Measurements from ENCODE around the gene FOXP1.

Gene FOXP1

GRCh38 chr3:71086777-71087142, 496.8 kb downstream of the FOXP1 start:
- no peak for DNase-seq (ENCODE audit: low read depth in 2 of 2)
- no peak overlapping the region for H3K4me3 ChIP-seq (replicated peaks in 1 of 2; ENCODE audit: low read depth in 2 of 2, low read length in 2 of 2)
- no peak for TF ChIP-seq CTCF (IDR thresholded peaks at IDR 0.05; ENCODE audit: low read depth, low read length)

GRCh38 chr3:71083726-71084131, 499.8 kb downstream of the FOXP1 start:
- no peak for TF ChIP-seq CTCF (IDR thresholded peaks at IDR 0.05; ENCODE audit: low read depth, low read length)
- DNase-seq (ENCODE audit: low read depth in 2 of 2), result no peak
- no peak overlapping the region for H3K4me3 ChIP-seq (replicated peaks in 1 of 2; ENCODE audit: low read depth in 2 of 2, low read length in 2 of 2)

- DNase-seq (ENCODE audit: low read depth in 2 of 2), result no peak
- no peak for TF ChIP-seq CTCF (IDR thresholded peaks at IDR 0.05; ENCODE audit: low read depth, low read length)
- no peak overlapping the region for H3K4me3 ChIP-seq (replicated peaks in 1 of 2; ENCODE audit: low read depth in 2 of 2, low read length in 2 of 2)
These were observed 500.7 kb downstream of the FOXP1 start for GRCh38 chr3:71082833-71083232.

- H3K4me3 ChIP-seq (replicated peaks in 1 of 2; ENCODE audit: low read depth in 2 of 2, low read length in 2 of 2), result no peak overlapping the region
- no peak for DNase-seq (ENCODE audit: low read depth in 2 of 2)
- no peak for TF ChIP-seq CTCF (IDR thresholded peaks at IDR 0.05; ENCODE audit: low read depth, low read length)
These were observed 502.9 kb downstream of the FOXP1 start for GRCh38 chr3:71080517-71081083.

- no peak for TF ChIP-seq CTCF (IDR thresholded peaks at IDR 0.05; ENCODE audit: low read depth, low read length)
- no peak overlapping the region for H3K4me3 ChIP-seq (replicated peaks in 1 of 2; ENCODE audit: low read depth in 2 of 2, low read length in 2 of 2)
- DNase-seq (ENCODE audit: low read depth in 2 of 2), result no peak
These were observed 504.6 kb downstream of the FOXP1 start for GRCh38 chr3:71078723-71079525.

GRCh38 chr3:71078199-71078598, 505.3 kb downstream of the FOXP1 start:
- DNase-seq (ENCODE audit: low read depth in 2 of 2), result no peak
- H3K4me3 ChIP-seq (replicated peaks in 1 of 2; ENCODE audit: low read depth in 2 of 2, low read length in 2 of 2), result no peak overlapping the region
- no peak for TF ChIP-seq CTCF (IDR thresholded peaks at IDR 0.05; ENCODE audit: low read depth, low read length)

Measured in cardiac fibroblast (primary cell).